Measurements from ENCODE around the gene GLIPR2. TPM values are rescaled to one million over a fixed set of nuclear protein-coding genes. Genes with fewer than 3 reads are reported as not detected.

GLIPR2 gene
- total RNA-seq, 1 donor from 2014 or later, result 8.7 TPM

DNA sequence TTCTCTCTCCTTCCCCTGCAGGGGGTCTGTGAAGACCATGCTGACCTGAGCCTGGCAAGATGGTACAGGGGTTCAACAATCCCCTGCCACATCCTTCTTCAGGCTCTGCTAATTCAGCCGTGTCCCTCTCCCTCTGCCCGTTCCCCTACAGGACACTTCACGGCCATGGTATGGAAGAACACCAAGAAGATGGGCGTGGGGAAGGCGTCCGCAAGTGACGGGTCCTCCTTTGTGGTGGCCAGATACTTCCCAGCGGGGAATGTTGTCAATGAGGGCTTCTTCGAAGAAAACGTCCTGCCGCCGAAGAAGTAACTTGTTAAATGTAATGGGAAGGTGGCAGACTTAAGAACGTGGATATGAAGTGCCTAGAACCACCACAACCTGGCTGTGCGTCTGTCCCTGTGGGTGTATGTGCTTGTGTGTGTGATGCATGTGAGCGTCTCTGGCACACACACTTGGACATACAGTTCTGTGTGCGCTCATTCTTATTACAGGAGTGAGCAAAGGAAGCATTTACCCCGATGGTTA lies 25.7 kb downstream of the GLIPR2 start:
- DNase-seq, result no peak
- peaks cover 6% of the 10 kb centered on the region for H3K27me3 ChIP-seq (ENCODE audit: low read depth)
- H3K4me3 ChIP-seq, result no peak overlapping the region
- H3K4me1 ChIP-seq, result peaks cover 43% of the 10 kb centered on the region
- TF ChIP-seq, protein P1, sequence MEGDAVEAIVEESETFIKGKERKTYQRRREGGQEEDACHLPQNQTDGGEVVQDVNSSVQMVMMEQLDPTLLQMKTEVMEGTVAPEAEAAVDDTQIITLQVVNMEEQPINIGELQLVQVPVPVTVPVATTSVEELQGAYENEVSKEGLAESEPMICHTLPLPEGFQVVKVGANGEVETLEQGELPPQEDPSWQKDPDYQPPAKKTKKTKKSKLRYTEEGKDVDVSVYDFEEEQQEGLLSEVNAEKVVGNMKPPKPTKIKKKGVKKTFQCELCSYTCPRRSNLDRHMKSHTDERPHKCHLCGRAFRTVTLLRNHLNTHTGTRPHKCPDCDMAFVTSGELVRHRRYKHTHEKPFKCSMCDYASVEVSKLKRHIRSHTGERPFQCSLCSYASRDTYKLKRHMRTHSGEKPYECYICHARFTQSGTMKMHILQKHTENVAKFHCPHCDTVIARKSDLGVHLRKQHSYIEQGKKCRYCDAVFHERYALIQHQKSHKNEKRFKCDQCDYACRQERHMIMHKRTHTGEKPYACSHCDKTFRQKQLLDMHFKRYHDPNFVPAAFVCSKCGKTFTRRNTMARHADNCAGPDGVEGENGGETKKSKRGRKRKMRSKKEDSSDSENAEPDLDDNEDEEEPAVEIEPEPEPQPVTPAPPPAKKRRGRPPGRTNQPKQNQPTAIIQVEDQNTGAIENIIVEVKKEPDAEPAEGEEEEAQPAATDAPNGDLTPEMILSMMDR (IDR thresholded peaks at IDR 0.05; ENCODE audit: borderline replicate concordance), result no peak
- H3K9me3 ChIP-seq (replicated peaks), result no peaks in the 10 kb centered on the region
- H3K27ac ChIP-seq (replicated peaks), result peak overlapping the region; percentile 83
- H3K36me3 ChIP-seq, result no peaks in the 10 kb centered on the region
- intact Hi-C loops (cut with micrococcal nuclease), result loop anchor here (5.0 kb wide), 1 partner anchor 60 kb away; no protein-coding TSS in a partner anchor

DNA sequence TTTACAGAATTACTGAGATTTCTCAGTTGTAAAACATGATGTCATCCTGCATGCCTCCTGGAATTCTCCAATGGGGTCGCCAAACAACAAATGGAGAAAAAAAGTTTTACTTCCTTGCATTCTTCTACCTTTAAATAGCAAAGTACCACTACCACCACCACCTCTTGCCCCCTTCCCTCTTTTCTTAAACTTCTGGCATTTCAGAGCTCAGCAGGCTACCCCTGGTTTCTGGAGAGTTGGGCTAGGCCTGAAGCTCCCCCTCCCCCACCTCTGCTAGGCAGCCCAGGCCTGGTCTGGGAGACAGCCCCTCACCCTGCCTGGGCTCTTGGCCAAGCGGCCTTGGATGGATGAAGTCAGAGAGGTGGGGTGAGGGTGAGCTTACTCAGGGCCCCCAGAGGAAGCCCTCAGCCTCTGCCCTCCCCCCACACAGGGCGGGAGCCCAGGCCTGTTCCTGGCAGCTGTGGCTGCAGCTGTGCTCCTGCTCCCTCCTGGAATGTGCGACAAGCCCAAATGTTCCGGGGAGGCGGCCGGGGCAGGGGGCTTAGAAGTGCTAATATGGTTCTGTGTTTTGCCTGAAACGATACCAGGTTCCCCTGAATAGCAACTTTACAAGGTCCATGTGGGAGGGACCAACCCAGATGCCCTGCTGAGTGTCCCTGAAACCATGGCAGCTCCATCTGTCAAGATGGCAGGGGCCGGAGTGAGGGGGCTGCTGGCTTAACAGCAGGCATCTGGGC lies 26.7 kb downstream of the GLIPR2 start:
- peak; percentile 72 for DNase-seq
- no peak overlapping the region for H3K4me3 ChIP-seq
- H3K4me1 ChIP-seq, result peaks cover 43% of the 10 kb centered on the region
- H3K27ac ChIP-seq (replicated peaks), result peak overlapping the region; percentile 83
- no peaks in the 10 kb centered on the region for H3K36me3 ChIP-seq
- no peaks in the 10 kb centered on the region for H3K9me3 ChIP-seq (replicated peaks)
- H3K27me3 ChIP-seq (ENCODE audit: low read depth), result peaks cover 6% of the 10 kb centered on the region
- TF ChIP-seq, protein P1 (IDR thresholded peaks at IDR 0.05; ENCODE audit: borderline replicate concordance), result no peak
- intact Hi-C loops (cut with micrococcal nuclease), result loop anchor here (5.0 kb wide), 1 partner anchor 61 kb away; no protein-coding TSS in a partner anchor

GRCh38 chr9:36163786-36164170 lies 27.2 kb downstream of the GLIPR2 start:
- peaks cover 40% of the 10 kb centered on the region for H3K4me1 ChIP-seq
- intact Hi-C loops (cut with micrococcal nuclease), result loop anchor here (5.0 kb wide), 1 partner anchor 61 kb away; no protein-coding TSS in a partner anchor
- peak overlapping the region; percentile 83 for H3K27ac ChIP-seq (replicated peaks)
- no peak overlapping the region for H3K4me3 ChIP-seq
- DNase-seq, result no peak
- no peaks in the 10 kb centered on the region for H3K36me3 ChIP-seq
- TF ChIP-seq, protein P1 (IDR thresholded peaks at IDR 0.05; ENCODE audit: borderline replicate concordance), result no peak
- peaks cover 9% of the 10 kb centered on the region for H3K27me3 ChIP-seq (ENCODE audit: low read depth)
- H3K9me3 ChIP-seq (replicated peaks), result no peaks in the 10 kb centered on the region

GRCh38 chr9:36164372-36164771 lies 27.8 kb downstream of the GLIPR2 start:
- TF ChIP-seq, protein P1 (IDR thresholded peaks at IDR 0.05; ENCODE audit: borderline replicate concordance), result no peak
- Histone ChIP-seq H3K4me1 (peaks cover 40% of the 10 kb centered on the region), H3K36me3 (no peaks in the 10 kb centered on the region), H3K27ac (replicated peaks) (peak overlapping the region; percentile 83), H3K9me3 (replicated peaks) (no peaks in the 10 kb centered on the region), H3K4me3 (no peak overlapping the region), H3K27me3 (ENCODE audit: low read depth) (peaks cover 15% of the 10 kb centered on the region)
- DNase-seq, result no peak
- intact Hi-C loops (cut with micrococcal nuclease), result loop anchor here (5.0 kb wide), 1 partner anchor 62 kb away; no protein-coding TSS in a partner anchor

DNA sequence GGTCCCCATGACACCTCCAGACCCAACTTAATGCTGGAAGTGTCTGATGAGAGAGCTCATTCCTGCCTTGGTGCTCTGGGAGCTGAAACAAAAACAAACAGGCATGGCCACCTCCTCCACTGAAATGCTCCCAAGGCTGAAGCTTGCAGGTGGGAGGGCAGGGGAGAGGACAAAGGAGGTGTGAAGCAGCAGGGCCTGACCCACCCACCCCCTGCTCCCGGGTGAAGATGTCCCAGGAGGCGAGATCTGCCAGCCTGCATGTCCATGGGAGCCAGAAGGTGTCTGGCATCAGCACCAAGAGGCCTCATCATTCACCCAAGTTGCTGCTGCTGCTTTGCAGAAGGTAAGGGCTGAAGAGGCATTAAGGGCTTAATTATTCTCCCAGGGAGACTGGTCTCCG lies 28.5 kb downstream of the GLIPR2 start:
- no peaks in the 10 kb centered on the region for H3K36me3 ChIP-seq
- peaks cover 36% of the 10 kb centered on the region for H3K4me1 ChIP-seq
- TF ChIP-seq, protein P1 (IDR thresholded peaks at IDR 0.05; ENCODE audit: borderline replicate concordance), result no peak
- intact Hi-C loops (cut with micrococcal nuclease), result loop anchor here (5.0 kb wide), 1 partner anchor 63 kb away; no protein-coding TSS in a partner anchor
- no peak for DNase-seq
- peak overlapping the region; percentile 83 for H3K27ac ChIP-seq (replicated peaks)
- H3K27me3 ChIP-seq (ENCODE audit: low read depth), result peaks cover 17% of the 10 kb centered on the region
- no peak overlapping the region for H3K4me3 ChIP-seq
- H3K9me3 ChIP-seq (replicated peaks), result no peaks in the 10 kb centered on the region

Data from left ventricle myocardium inferior (tissue), 1 donor.